IMR-90 (cell line): ENCODE data around the gene PITX1. TPM values are rescaled to one million over a fixed set of nuclear protein-coding genes. Genes with fewer than 3 reads are reported as not detected.

ENCODE experiments used
- ATAC-seq: fragments of 200-7000 bp; cut with Tn5 transposase; 2 replicates; pipeline ENCODE4 v1.9.1; 2020; ENCODE audit warnings: low read depth, mild to moderate bottlenecking, moderate library complexity
- BruUV-seq: library from RNA; stranded (reverse); fragments of 400-500 nt; replicated peaks from 2 replicates; lab custom pipeline; 2021; lab: Mats Ljungman, UMichigan
- CTCF ChIA-PET: fragments of 300-600 bp; formaldehyde crosslinking; extraction: SDS; loops from one replicate; lab custom pipeline; 2021; ENCODE audit warnings: antibody characterized with exemption; lab: Yijun Ruan, JAX
- POLR2A ChIA-PET: fragments of 300-600 bp; sonication (Branson Sonifier 250); formaldehyde crosslinking; loops from one replicate; lab custom pipeline; 2022; ENCODE audit warnings: antibody characterized with exemption; ENCODE audit not compliant: unreplicated experiment; lab: Charles Lee
- DNase-seq: peaks from one replicate; pipeline ENCODE4 v3.0.0; 2013
- H2AFZ ChIP-seq: replicated peaks from 2 replicates; pipeline ENCODE3; 2013; ENCODE audit warnings: low read length, mild to moderate bottlenecking; ENCODE audit not compliant: poor library complexity
- H2AK5ac ChIP-seq: 2 replicates; pipeline ENCODE4 v1.6.1; 2013; ENCODE audit warnings: low read depth, low read length, inconsistent platforms
- H2AK9ac ChIP-seq: replicated peaks from 2 replicates; pipeline ENCODE3; 2013; ENCODE audit warnings: mild to moderate bottlenecking, low read depth, low read length, moderate library complexity; ENCODE audit not compliant: poor library complexity
- H2BK120ac ChIP-seq: 2 replicates; pipeline ENCODE4 v1.6.1; 2013; ENCODE audit warnings: low read depth, low read length, inconsistent platforms
- H2BK15ac ChIP-seq: 3 replicates; pipeline ENCODE4 v1.6.1; 2013; ENCODE audit warnings: low read depth, low read length, inconsistent platforms
- H2BK20ac ChIP-seq: 2 replicates; pipeline ENCODE4 v1.6.1; 2013; ENCODE audit warnings: low read depth, mild to moderate bottlenecking, inconsistent platforms, low read length, moderate library complexity
- H2BK5ac ChIP-seq: 2 replicates; pipeline ENCODE4 v1.6.1; 2013; ENCODE audit warnings: mild to moderate bottlenecking, low read depth, low read length, inconsistent platforms; ENCODE audit not compliant: poor library complexity, severe bottlenecking
- H3K14ac ChIP-seq: replicated peaks from 2 replicates; pipeline ENCODE4 v1.6.1; 2013; ENCODE audit warnings: low read depth, low read length, inconsistent platforms
- H3K18ac ChIP-seq: 2 replicates; pipeline ENCODE4 v1.6.1; 2013; ENCODE audit warnings: low read depth, low read length, control low read depth
- H3K23ac ChIP-seq: 2 replicates; pipeline ENCODE4 v1.6.1; 2013; ENCODE audit warnings: low read depth, low read length, inconsistent platforms
- H3K27ac ChIP-seq: 2 replicates; pipeline ENCODE4 v1.5.1; 2013; ENCODE audit warnings: mild to moderate bottlenecking, control low read depth, low read length; ENCODE audit not compliant: insufficient read depth
- H3K27me3 ChIP-seq: 2 replicates; pipeline ENCODE4 v1.6.1; 2013; ENCODE audit warnings: low read length; ENCODE audit not compliant: control insufficient read depth, insufficient read depth
- H3K36me3 ChIP-seq: 2 replicates; pipeline ENCODE4 v1.6.1; 2013; ENCODE audit warnings: low read length, mixed read lengths; ENCODE audit not compliant: control insufficient read depth, insufficient read depth
- H3K4ac ChIP-seq: 2 replicates; pipeline ENCODE4 v1.6.1; 2013; ENCODE audit warnings: low read depth, low read length, inconsistent platforms
- H3K4me1 ChIP-seq: 2 replicates; pipeline ENCODE4 v1.6.1; 2013; ENCODE audit warnings: low read length, mixed read lengths; ENCODE audit not compliant: control insufficient read depth, insufficient read depth
- H3K4me2 ChIP-seq: 2 replicates; pipeline ENCODE4 v1.6.1; 2013; ENCODE audit warnings: low read depth, mild to moderate bottlenecking, control low read depth, low read length, moderate library complexity
- H3K4me3 ChIP-seq: 2 replicates; pipeline ENCODE4 v1.5.1; 2013; ENCODE audit warnings: low read depth, mild to moderate bottlenecking, control low read depth, low read length, moderate library complexity; ENCODE audit not compliant: insufficient read depth
- H3K56ac ChIP-seq: 2 replicates; pipeline ENCODE4 v1.6.1; 2013; ENCODE audit warnings: low read length, inconsistent platforms; ENCODE audit not compliant: insufficient read depth; ENCODE audit errors: extremely low read depth
- H3K79me1 ChIP-seq, 2 experiments: 2 replicates each; pipeline ENCODE4 v1.6.1; 2013; ENCODE audit warnings: low read length in 2 of 2, inconsistent platforms in 1 of 2, low read depth in 1 of 2
- H3K9ac ChIP-seq: 2 replicates; pipeline ENCODE4 v1.6.1; 2013; ENCODE audit warnings: low read depth, low read length, control low read depth
- H3K9me1 ChIP-seq: 2 replicates; pipeline ENCODE4 v1.6.1; 2013; ENCODE audit warnings: low read length, inconsistent platforms; ENCODE audit not compliant: insufficient read depth
- H3K9me3 ChIP-seq: 2 replicates; pipeline ENCODE4 v1.6.1; 2013; ENCODE audit warnings: low read length; ENCODE audit not compliant: control insufficient read depth, insufficient read depth
- H4K20me1 ChIP-seq: 2 replicates; pipeline ENCODE4 v1.6.1; 2013; ENCODE audit warnings: low read length, inconsistent platforms; ENCODE audit not compliant: insufficient read depth
- H4K5ac ChIP-seq: 2 replicates; pipeline ENCODE4 v1.6.1; 2013; ENCODE audit warnings: mild to moderate bottlenecking, low read depth, low read length, control low read depth
- H4K8ac ChIP-seq, 2 experiments: 2 replicates each; pipeline ENCODE4 v1.6.1; 2013; ENCODE audit warnings: low read depth in 2 of 2, low read length in 2 of 2, control low read depth in 1 of 2, inconsistent platforms in 1 of 2
- H4K91ac ChIP-seq: 2 replicates; pipeline ENCODE4 v1.6.1; 2013; ENCODE audit warnings: low read depth, low read length, inconsistent platforms; ENCODE audit not compliant: insufficient read depth
- BHLHE40 ChIP-seq: fragments of 150-350 bp; IDR thresholded peaks from 2 replicates; pipeline ENCODE4 v1.6.1; 2016; ENCODE audit warnings: mild to moderate bottlenecking, low read depth, low read length
- CEBPB ChIP-seq: IDR thresholded peaks from 2 replicates; pipeline ENCODE4 v1.6.1; 2012; ENCODE audit warnings: low read depth, low read length, improper control_type of control experiment
- MAFK ChIP-seq: IDR thresholded peaks from 2 replicates; pipeline ENCODE4 v1.6.1; 2012; ENCODE audit warnings: low read depth, low read length, improper control_type of control experiment
- MXI1 ChIP-seq: IDR thresholded peaks from 2 replicates; pipeline ENCODE4 v1.6.1; 2012; ENCODE audit warnings: low read depth, mild to moderate bottlenecking, low read length, moderate library complexity, borderline replicate concordance
- RCOR1 ChIP-seq: IDR thresholded peaks from 2 replicates; pipeline ENCODE4 v1.6.1; 2012; ENCODE audit warnings: mild to moderate bottlenecking, low read length, improper control_type of control experiment; ENCODE audit not compliant: insufficient replicate concordance
- WGBS, 2 experiments: methylation state at CpG; one replicate each; pipeline versions ENCODE4 v1.1.5 to v1.1.7; 2013; ENCODE audit warnings: missing lambda C conversion rate in 2 of 2; ENCODE audit not compliant: insufficient read length in 1 of 2; ENCODE audit errors: extremely low coverage in 2 of 2; 5-methylcytosine and 5-hydroxymethylcytosine counted together
- dilution Hi-C: fragments of 300-500 bp; cut with HindIII; formaldehyde crosslinking; loops from one replicate; pipeline ENCODE4 v1.14.3; 2018; ENCODE audit warnings: low sequenced_read_pairs; ENCODE audit not compliant: unreplicated experiment
- in situ Hi-C: fragments of 300-500 bp; cut with MboI; formaldehyde crosslinking; loops from 3 replicates; pipeline ENCODE4 v1.14.3; 2019; ENCODE audit warnings: low sequenced_read_pairs, inconsistent platforms, mixed read lengths
- intact Hi-C: fragments of 100-400 bp; cut with micrococcal nuclease; formaldehyde crosslinking; loops from 2 replicates; pipeline ENCODE4 v1.10.0; 2022
- polyA plus RNA-seq, 3 experiments: library from polyadenylated mRNA; depleted of rRNA; stranded (reverse); fragments of >200 nt; gene quantifications; 2 replicates each; pipeline ENCODE4 v1.2.3, GENCODE V29; 2012; ENCODE audit warnings: low replicate concordance in 1 of 3
- total RNA-seq: library from RNA; depleted of rRNA; stranded (reverse); fragments of >200 nt; gene quantifications from 2 replicates; pipeline ENCODE4 v1.2.3, GENCODE V29; 2012
- TF ChIP-seq, protein P1 (sequence below): conservative IDR thresholded peaks from 2 replicates; pipeline ENCODE4 v1.5.1; 2012; ENCODE audit warnings: mild to moderate bottlenecking, low read depth, low read length, improper control_type of control experiment
- TF ChIP-seq, protein P2 (sequence below): fragments of 150-350 bp; IDR thresholded peaks from 2 replicates; pipeline ENCODE4 v1.6.1; 2017; ENCODE audit warnings: mild to moderate bottlenecking, antibody characterized with exemption, low read length, low read depth

Gene PITX1
- total and polyA plus RNA-seq, 2 of the 4 experiments (the other 2 are of a cell fraction), result 10.4 to 29.8 TPM

DNA sequence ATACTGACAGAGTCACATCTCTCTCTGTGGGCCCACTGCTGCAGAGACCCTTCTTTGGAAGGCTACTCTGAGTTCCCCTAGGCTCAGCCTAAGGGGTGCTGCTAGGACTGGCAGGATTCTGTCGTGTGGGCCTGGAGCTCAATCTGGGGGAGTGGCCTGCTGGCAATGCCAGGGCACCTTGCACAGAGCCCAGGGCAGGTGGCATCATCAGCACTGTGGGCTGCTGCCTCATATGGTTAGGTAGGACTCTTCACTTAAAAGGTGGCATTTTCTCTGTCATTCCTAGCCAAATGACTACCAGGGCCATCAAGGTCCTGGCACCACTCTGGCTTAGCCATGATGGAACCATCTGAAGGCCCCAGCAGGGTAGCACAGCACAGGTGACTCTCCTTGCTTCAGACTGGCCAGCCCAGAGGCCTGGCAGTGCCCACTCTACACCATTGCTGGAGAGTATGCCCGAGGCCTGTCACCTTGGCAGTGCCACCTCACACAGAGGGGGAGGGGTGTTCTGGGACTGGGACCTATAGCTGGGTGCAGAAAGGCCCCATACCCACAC lies 21.9 kb downstream of the PITX1 start:
- CTCF ChIA-PET, result interaction anchor here (0.6 kb wide), 1 partner anchor 145 kb away, joined by 3 read pairs; no protein-coding TSS in a partner anchor

More for the DNA sequence above, 21.9 kb downstream of the PITX1 start:
- H3K14ac ChIP-seq, result no peak overlapping the region
- no peak overlapping the region for H3K27ac ChIP-seq
- H3K4me3 ChIP-seq, result no peak overlapping the region
- peaks cover 6% of the 10 kb centered on the region for H4K20me1 ChIP-seq
- peaks cover 7% of the 10 kb centered on the region; the same call in 1 of the 2 replicates for H3K4me1 ChIP-seq
- peaks cover 9% of the 10 kb centered on the region; the same call in 1 of the 2 replicates for H3K9me1 ChIP-seq
- no peak overlapping the region for H3K18ac ChIP-seq
- intact Hi-C loops (no loop called here), dilution Hi-C loops (no loop called here), in situ Hi-C loops (loop anchor here (10.0 kb wide), 1 partner anchor 323 kb away; no protein-coding TSS in a partner anchor)
- H3K27me3 ChIP-seq, result no peaks in the 10 kb centered on the region
- H2AFZ ChIP-seq, result no peak overlapping the region
- no peak overlapping the region for H2BK15ac ChIP-seq
- H4K5ac ChIP-seq, result no peak overlapping the region
- no peak for ATAC-seq
- H3K9me3 ChIP-seq, result no peaks in the 10 kb centered on the region
- H4K8ac ChIP-seq, result no peak overlapping the region
- H3K4me2 ChIP-seq, result no peak overlapping the region
- no peak for DNase-seq
- H3K79me1 ChIP-seq, result no peaks in the 10 kb centered on the region
- no peak overlapping the region for H2AK5ac ChIP-seq
- H3K4ac ChIP-seq, result no peak overlapping the region
- no TSS peak for BruUV-seq
- TF ChIP-seq BHLHE40, result no peak
- no peak for TF ChIP-seq RCOR1
- TF ChIP-seq, protein P1, sequence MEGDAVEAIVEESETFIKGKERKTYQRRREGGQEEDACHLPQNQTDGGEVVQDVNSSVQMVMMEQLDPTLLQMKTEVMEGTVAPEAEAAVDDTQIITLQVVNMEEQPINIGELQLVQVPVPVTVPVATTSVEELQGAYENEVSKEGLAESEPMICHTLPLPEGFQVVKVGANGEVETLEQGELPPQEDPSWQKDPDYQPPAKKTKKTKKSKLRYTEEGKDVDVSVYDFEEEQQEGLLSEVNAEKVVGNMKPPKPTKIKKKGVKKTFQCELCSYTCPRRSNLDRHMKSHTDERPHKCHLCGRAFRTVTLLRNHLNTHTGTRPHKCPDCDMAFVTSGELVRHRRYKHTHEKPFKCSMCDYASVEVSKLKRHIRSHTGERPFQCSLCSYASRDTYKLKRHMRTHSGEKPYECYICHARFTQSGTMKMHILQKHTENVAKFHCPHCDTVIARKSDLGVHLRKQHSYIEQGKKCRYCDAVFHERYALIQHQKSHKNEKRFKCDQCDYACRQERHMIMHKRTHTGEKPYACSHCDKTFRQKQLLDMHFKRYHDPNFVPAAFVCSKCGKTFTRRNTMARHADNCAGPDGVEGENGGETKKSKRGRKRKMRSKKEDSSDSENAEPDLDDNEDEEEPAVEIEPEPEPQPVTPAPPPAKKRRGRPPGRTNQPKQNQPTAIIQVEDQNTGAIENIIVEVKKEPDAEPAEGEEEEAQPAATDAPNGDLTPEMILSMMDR, result no peak
- TF ChIP-seq, protein P2, sequence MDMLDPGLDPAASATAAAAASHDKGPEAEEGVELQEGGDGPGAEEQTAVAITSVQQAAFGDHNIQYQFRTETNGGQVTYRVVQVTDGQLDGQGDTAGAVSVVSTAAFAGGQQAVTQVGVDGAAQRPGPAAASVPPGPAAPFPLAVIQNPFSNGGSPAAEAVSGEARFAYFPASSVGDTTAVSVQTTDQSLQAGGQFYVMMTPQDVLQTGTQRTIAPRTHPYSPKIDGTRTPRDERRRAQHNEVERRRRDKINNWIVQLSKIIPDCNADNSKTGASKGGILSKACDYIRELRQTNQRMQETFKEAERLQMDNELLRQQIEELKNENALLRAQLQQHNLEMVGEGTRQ, result no peak
- TF ChIP-seq MXI1, result no peak
- TF ChIP-seq CEBPB, result no peak
- TF ChIP-seq MAFK, result no peak
- no peak overlapping the region for H2BK120ac ChIP-seq
- H2BK5ac ChIP-seq, result no peak overlapping the region
- no peak overlapping the region for H2AK9ac ChIP-seq
- POLR2A ChIA-PET, result no interaction called here
- H4K91ac ChIP-seq, result no peak overlapping the region
- 56% methylated on average over 1 of the region's 2 CpGs; no CpG with 5 or more reads in 1 of the 2 experiments for WGBS, 2 experiments
- no peak overlapping the region for H3K9ac ChIP-seq
- H3K23ac ChIP-seq, result no peak overlapping the region
- H2BK20ac ChIP-seq, result no peak overlapping the region
- peaks cover 4% of the 10 kb centered on the region; the same call in 1 of the 2 replicates for H3K36me3 ChIP-seq
- no peak overlapping the region for H3K56ac ChIP-seq
